GM19468 (cell line): ENCODE results near the gene PTTG2.
"Not testable (repeated sequence)": the region's sequence is repeated elsewhere in the genome, so short reads cannot be mapped to it uniquely, and the experiment has no call there.

Experiments used
- ATAC-seq: cut with Tn5 transposase; IDR thresholded peaks from one replicate; pipeline ENCODE4 v1.9.1; 2021; ENCODE audit warnings: mild to moderate bottlenecking, moderate library complexity, moderate number of reproducible peaks; ENCODE audit not compliant: unreplicated experiment; ENCODE audit errors: extremely low read depth

PTTG2 gene

GRCh38 chr4:37953620-37954293 lies 6.4 kb upstream of the PTTG2 start:
- ATAC-seq: no peak

- ATAC-seq: no peak
Measured at GRCh38 chr4:37956941-37957340, 3.3 kb upstream of the PTTG2 start.

GRCh38 chr4:37958932-37959331 lies 1.3 kb upstream of the PTTG2 start:
- no peak for ATAC-seq

GRCh38 chr4:37960679-37961450 lies 667 bp downstream of the PTTG2 start:
- no peak for ATAC-seq

- ATAC-seq: peak; percentile 37
Measured at GRCh38 chr4:37964734-37965457, 4.7 kb downstream of the PTTG2 start.

- ATAC-seq: no peak
Measured at GRCh38 chr4:37966044-37966443, 5.8 kb downstream of the PTTG2 start.

- ATAC-seq: no peak
Measured at GRCh38 chr4:37967736-37968135, 7.5 kb downstream of the PTTG2 start.

GRCh38 chr4:37968747-37969146 lies 8.5 kb downstream of the PTTG2 start:
- ATAC-seq: no peak

GRCh38 chr4:37970702-37971101 lies 10.5 kb downstream of the PTTG2 start:
- ATAC-seq: no peak

- no peak for ATAC-seq
Measured at GRCh38 chr4:37971202-37971601, 11.0 kb downstream of the PTTG2 start.

- ATAC-seq: no peak
Measured at GRCh38 chr4:37973441-37973840, 13.2 kb downstream of the PTTG2 start.

GRCh38 chr4:37975321-37975822 lies 15.2 kb downstream of the PTTG2 start:
- not testable (repeated sequence) for ATAC-seq

GRCh38 chr4:37976507-37976906 lies 16.3 kb downstream of the PTTG2 start:
- no peak for ATAC-seq

GRCh38 chr4:37976991-37977470 lies 16.8 kb downstream of the PTTG2 start:
- ATAC-seq: peak; percentile 27

GRCh38 chr4:37977471-37978247 lies 17.5 kb downstream of the PTTG2 start:
- ATAC-seq: peak; percentile 36

- no peak for ATAC-seq
Measured at GRCh38 chr4:37978248-37978924, 18.2 kb downstream of the PTTG2 start.

GRCh38 chr4:37980246-37980645 lies 20.0 kb downstream of the PTTG2 start:
- ATAC-seq: no peak

GRCh38 chr4:37981425-37981824 lies 21.2 kb downstream of the PTTG2 start:
- no peak for ATAC-seq
